GM23338 (cell line): Measurements from ENCODE around the gene PRELID3B. TPM values are rescaled to one million over a fixed set of nuclear protein-coding genes. Genes with fewer than 3 reads are reported as not detected.

Source experiments
- ATAC-seq: fragments of 200-7000 bp; cut with Tn5 transposase; 3 replicates; pipeline ENCODE4 v1.9.1; 2020
- DNase-seq: peaks from one replicate; pipeline ENCODE4 v3.0.0-alpha.2; 2015; ENCODE audit warnings: low spot score
- H2AFZ ChIP-seq: fragments of 200-600 bp; sonication (generic); 2 replicates; pipeline ENCODE4 v1.8.0; 2016; ENCODE audit warnings: antibody characterized with exemption, mild to moderate bottlenecking, moderate library complexity
- H3F3A ChIP-seq: fragments of 200-600 bp; sonication (generic); replicated peaks from 2 replicates; pipeline ENCODE4 v1.8.0; 2017; ENCODE audit warnings: antibody characterized with exemption, mixed run types, low read depth
- H3K27ac ChIP-seq: fragments of 200-600 bp; sonication (generic); 2 replicates; pipeline ENCODE4 v1.6.1; 2016; ENCODE audit warnings: low read depth
- H3K27me3 ChIP-seq: fragments of 200-600 bp; sonication (generic); 2 replicates; pipeline ENCODE4 v1.8.0; 2016; ENCODE audit warnings: mild to moderate bottlenecking, mixed run types, moderate library complexity; ENCODE audit not compliant: insufficient read depth
- H3K36me3 ChIP-seq: fragments of 200-600 bp; sonication (generic); 2 replicates; pipeline ENCODE4 v1.8.0; 2016; ENCODE audit warnings: mild to moderate bottlenecking; ENCODE audit not compliant: insufficient read depth
- H3K4me1 ChIP-seq: fragments of 200-600 bp; sonication (generic); 2 replicates; pipeline ENCODE4 v1.8.0; 2016; ENCODE audit warnings: mild to moderate bottlenecking, moderate library complexity; ENCODE audit not compliant: insufficient read depth
- H3K4me2 ChIP-seq: fragments of 200-600 bp; sonication (generic); 2 replicates; pipeline ENCODE4 v1.7.1; 2017; ENCODE audit warnings: mixed run types
- H3K4me3 ChIP-seq: fragments of 200-600 bp; sonication (generic); 2 replicates; pipeline ENCODE4 v1.6.1; 2016; ENCODE audit warnings: mixed run types
- H3K79me2 ChIP-seq: fragments of 200-600 bp; sonication (generic); replicated peaks from 2 replicates; pipeline ENCODE4 v1.8.0; 2017; ENCODE audit warnings: mild to moderate bottlenecking; ENCODE audit not compliant: insufficient read depth
- H3K9me2 ChIP-seq: fragments of 200-600 bp; sonication (generic); 2 replicates; pipeline ENCODE4 v1.8.0; 2017; ENCODE audit not compliant: insufficient read depth
- H4K20me1 ChIP-seq: fragments of 200-600 bp; sonication (generic); replicated peaks from 2 replicates; pipeline ENCODE4 v1.8.0; 2017; ENCODE audit warnings: mild to moderate bottlenecking; ENCODE audit not compliant: insufficient read depth
- H3K27ac Mint-ChIP-seq: 2 replicates; pipeline ENCODE4 v1.8.0; 2020; ENCODE audit warnings: inconsistent platforms, mild to moderate bottlenecking, moderate library complexity, mixed read lengths
- H3K27me3 Mint-ChIP-seq: 3 replicates; pipeline ENCODE4 v1.8.0; 2022; ENCODE audit warnings: low read depth, mild to moderate bottlenecking, moderate library complexity, mixed read lengths, inconsistent platforms; ENCODE audit not compliant: insufficient read depth, poor library complexity
- H3K36me3 Mint-ChIP-seq: 3 replicates; pipeline ENCODE4 v1.8.0; 2021; ENCODE audit warnings: low read depth, mild to moderate bottlenecking, inconsistent platforms, moderate library complexity, mixed read lengths
- H3K4me1 Mint-ChIP-seq: 3 replicates; pipeline ENCODE4 v1.8.0; 2020; ENCODE audit warnings: mild to moderate bottlenecking, inconsistent platforms, mixed read lengths
- H3K4me3 Mint-ChIP-seq: 3 replicates; pipeline ENCODE4 v1.8.0; 2021; ENCODE audit warnings: moderate library complexity, mild to moderate bottlenecking, inconsistent platforms, mixed read lengths
- H3K9me3 Mint-ChIP-seq: 3 replicates; pipeline ENCODE4 v1.8.0; 2020; ENCODE audit warnings: moderate library complexity, mild to moderate bottlenecking, inconsistent platforms, mixed read lengths
- CREB1 ChIP-seq: fragments of 250-450 bp; sonication (Bioruptor Pico); IDR thresholded peaks from 2 replicates; pipeline ENCODE4 v1.5.0; 2020; ENCODE audit warnings: low read depth, mild to moderate bottlenecking, moderate library complexity
- ETS1 ChIP-seq: IDR thresholded peaks from 2 replicates; pipeline ENCODE4 v1.6.1; 2016; ENCODE audit warnings: antibody characterized with exemption
- STAT1 ChIP-seq: IDR thresholded peaks from one replicate; pipeline ENCODE4 v1.6.1; 2016; ENCODE audit warnings: antibody characterized with exemption; ENCODE audit not compliant: unreplicated experiment
- ZNF114 ChIP-seq: fragments of 250-450 bp; sonication (Bioruptor Pico); IDR thresholded peaks from 2 replicates; pipeline ENCODE4 v1.5.0; 2020; ENCODE audit warnings: mild to moderate bottlenecking, moderate library complexity
- ZNF462 ChIP-seq: fragments of 250-450 bp; sonication (Bioruptor Pico); IDR thresholded peaks from 2 replicates; pipeline ENCODE4 v1.5.0; 2020; ENCODE audit warnings: mild to moderate bottlenecking, moderate library complexity
- polyA plus RNA-seq: library from polyadenylated mRNA; unstranded; fragments of >200 nt; fragmentation: Nextera tagmentation; extraction: Ambion mirVana; gene quantifications from 2 replicates; pipeline ENCODE4 v1.2.1, GENCODE V29; 2016
- total RNA-seq: library from RNA; depleted of rRNA; stranded (reverse); fragments of >200 nt; shearing (Covaris generic); gene quantifications from 2 replicates; pipeline ENCODE4 v1.2.3, GENCODE V29; 2014
- TF ChIP-seq, protein P1 (sequence below), 2 experiments: fragments of 200-600 bp in 1 of 2; sonication (generic) in 1 of 2; conservative IDR thresholded peaks; 2 replicates each; pipeline versions ENCODE4 v1.5.1 to v1.6.1; 2016 to 2017; ENCODE audit warnings: antibody characterized with exemption in 2 of 2, low read depth in 2 of 2, mild to moderate bottlenecking in 2 of 2, moderate library complexity in 1 of 2

The PRELID3B gene
- total and polyA plus RNA-seq, 2 experiments from 2014 or later = 42.7 to 43.6 TPM

GRCh38 chr20:59046862-59047261 lies 4.3 kb upstream of the PRELID3B start (continued):
- TF ChIP-seq ZNF462 (no peak), CREB1 (CRISPR knock-in tag) (no peak), ZNF114 (no peak)

- no peak for DNase-seq
- no peak overlapping the region for H3K27ac Mint-ChIP-seq
- no peak overlapping the region for H2AFZ ChIP-seq
- no peaks in the 10 kb centered on the region for H3K9me2 ChIP-seq
- no peak overlapping the region for H3K4me2 ChIP-seq
- peaks cover 16% of the 10 kb centered on the region for H3K4me1 Mint-ChIP-seq
- peaks cover 16% of the 10 kb centered on the region; the same call in 1 of the 2 replicates for H4K20me1 ChIP-seq
- no peak for ATAC-seq
- H3K4me1 ChIP-seq = 0 out of 2 replicates have a peak, but pooled peaks cover 3% of the 10 kb centered on the region
- no peaks in the 10 kb centered on the region for H3K27me3 ChIP-seq
- H3K4me3 Mint-ChIP-seq = no peak overlapping the region
- no peak overlapping the region for H3K4me3 ChIP-seq
- H3K79me2 ChIP-seq = peaks cover 25% of the 10 kb centered on the region
- no peaks in the 10 kb centered on the region for H3K36me3 ChIP-seq
- peaks cover 5% of the 10 kb centered on the region; the same call in 2 of the 3 replicates for H3K36me3 Mint-ChIP-seq
- H3K27me3 Mint-ChIP-seq = peaks cover 8% of the 10 kb centered on the region
- no peak overlapping the region for H3K27ac ChIP-seq
- peaks cover 6% of the 10 kb centered on the region; the same call in 1 of the 2 replicates for H3F3A ChIP-seq
- TF ChIP-seq ZNF462 (no peak), STAT1 (no peak), ETS1 (no peak)
- TF ChIP-seq, protein P1, sequence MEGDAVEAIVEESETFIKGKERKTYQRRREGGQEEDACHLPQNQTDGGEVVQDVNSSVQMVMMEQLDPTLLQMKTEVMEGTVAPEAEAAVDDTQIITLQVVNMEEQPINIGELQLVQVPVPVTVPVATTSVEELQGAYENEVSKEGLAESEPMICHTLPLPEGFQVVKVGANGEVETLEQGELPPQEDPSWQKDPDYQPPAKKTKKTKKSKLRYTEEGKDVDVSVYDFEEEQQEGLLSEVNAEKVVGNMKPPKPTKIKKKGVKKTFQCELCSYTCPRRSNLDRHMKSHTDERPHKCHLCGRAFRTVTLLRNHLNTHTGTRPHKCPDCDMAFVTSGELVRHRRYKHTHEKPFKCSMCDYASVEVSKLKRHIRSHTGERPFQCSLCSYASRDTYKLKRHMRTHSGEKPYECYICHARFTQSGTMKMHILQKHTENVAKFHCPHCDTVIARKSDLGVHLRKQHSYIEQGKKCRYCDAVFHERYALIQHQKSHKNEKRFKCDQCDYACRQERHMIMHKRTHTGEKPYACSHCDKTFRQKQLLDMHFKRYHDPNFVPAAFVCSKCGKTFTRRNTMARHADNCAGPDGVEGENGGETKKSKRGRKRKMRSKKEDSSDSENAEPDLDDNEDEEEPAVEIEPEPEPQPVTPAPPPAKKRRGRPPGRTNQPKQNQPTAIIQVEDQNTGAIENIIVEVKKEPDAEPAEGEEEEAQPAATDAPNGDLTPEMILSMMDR (conservative IDR thresholded peaks at IDR 0.05; ENCODE audit: low read depth in 2 of 2) = no peak
- no peaks in the 10 kb centered on the region for H3K9me3 Mint-ChIP-seq
Measured at GRCh38 chr20:59044796-59045195, 2.2 kb upstream of the PRELID3B start.
